H1 (cell line): ENCODE results near the gene SNRPE. TPM values are rescaled to one million over a fixed set of nuclear protein-coding genes. Genes with fewer than 3 reads are reported as not detected.

Source experiments
- ASH2L ChIP-seq: fragments of 200-600, 300-600 bp; sonication (generic); IDR thresholded peaks from one replicate; pipeline ENCODE4 v1.7.1; 2017; ENCODE audit warnings: low read length
- ATF2 ChIP-seq: IDR thresholded peaks from 2 replicates; pipeline ENCODE4 v1.6.1; 2012; ENCODE audit warnings: low read length, inconsistent platforms
- CBX8 ChIP-seq: fragments of 300-800, 300-1000 bp; sonication (generic); IDR thresholded peaks from 2 replicates; pipeline ENCODE4 v1.7.1; 2016; ENCODE audit warnings: low read depth, low read length, borderline replicate concordance
- CREB1 ChIP-seq: IDR thresholded peaks from 2 replicates; pipeline ENCODE4 v1.6.1; 2012; ENCODE audit warnings: inconsistent platforms
- EP300 ChIP-seq, 2 experiments: IDR thresholded peaks; 1 replicate in 1 of 2; 2 replicates in 1 of 2; pipeline ENCODE4 v1.6.1; 2011 to 2012; ENCODE audit warnings: low read depth in 2 of 2, low read length in 2 of 2, mild to moderate bottlenecking in 2 of 2, borderline replicate concordance in 1 of 2, inconsistent platforms in 1 of 2, moderate library complexity in 1 of 2
- EZH2 ChIP-seq: fragments of 200-600 bp; sonication (generic); IDR thresholded peaks from 2 replicates; pipeline ENCODE4 v1.7.1; 2012; ENCODE audit warnings: low read depth, mild to moderate bottlenecking, moderate library complexity, low read length, inconsistent platforms; ENCODE audit not compliant: severe bottlenecking
- PHF8 ChIP-seq: fragments of 200-600 bp; sonication (generic); conservative IDR thresholded peaks from 2 replicates; pipeline ENCODE4 v1.7.1; 2012; ENCODE audit warnings: low read depth, mild to moderate bottlenecking, inconsistent platforms, low read length, moderate library complexity
- RBBP5 ChIP-seq: IDR thresholded peaks from 2 replicates; pipeline ENCODE4 v1.7.1; 2012; ENCODE audit warnings: low read depth, mild to moderate bottlenecking, inconsistent platforms, low read length, moderate library complexity, borderline replicate concordance
- SIN3A ChIP-seq, 2 experiments: IDR thresholded peaks in 1 of 2; conservative IDR thresholded peaks in 1 of 2; 2 replicates each; pipeline ENCODE4 v1.6.1; 2011 to 2012; ENCODE audit warnings: low read length in 2 of 2, improper control_type of control experiment in 1 of 2, low read depth in 1 of 2, mild to moderate bottlenecking in 1 of 2
- SIX5 ChIP-seq: IDR thresholded peaks from 2 replicates; pipeline ENCODE4 v1.6.1; 2011; ENCODE audit warnings: mild to moderate bottlenecking, low read depth, low read length
- SRF ChIP-seq: IDR thresholded peaks from 2 replicates; pipeline ENCODE4 v1.6.1; 2011; ENCODE audit warnings: mild to moderate bottlenecking, low read depth, low read length, moderate library complexity
- TAF7 ChIP-seq: optimal IDR thresholded peaks from 2 replicates; pipeline ENCODE3; 2011; ENCODE audit warnings: low read depth, mild to moderate bottlenecking, inconsistent platforms, low read length, moderate library complexity, borderline replicate concordance
- TBP ChIP-seq: IDR thresholded peaks from 2 replicates; pipeline ENCODE4 v1.6.1; 2011; ENCODE audit warnings: low read depth, low read length, improper control_type of control experiment
- TEAD4 ChIP-seq: IDR thresholded peaks from 2 replicates; pipeline ENCODE4 v1.6.1; 2012; ENCODE audit warnings: low read depth, low read length, inconsistent platforms, mixed read lengths
- YY1 ChIP-seq: IDR thresholded peaks from 2 replicates; pipeline ENCODE4 v1.6.1; 2011; ENCODE audit warnings: low read depth, mild to moderate bottlenecking, low read length
- ZNF274 ChIP-seq: IDR thresholded peaks from 2 replicates; pipeline ENCODE4 v1.7.0; 2012; ENCODE audit warnings: low read length, borderline replicate concordance; ENCODE audit errors: extremely low read depth
- polyA plus RNA-seq, 7 experiments: library from polyadenylated mRNA; depleted of rRNA in 3 of 7; stranded (reverse) in 5 of 7; unstranded in 2 of 7; fragments of >200 nt in 5 of 7; fragments of 200-250 nt in 2 of 7; gene quantifications; 1 replicate in 5 of 7; 2 replicates in 1 of 7; 4 replicates in 1 of 7; pipeline versions ENCODE4 v1.2.1 to v1.2.3, GENCODE V29; 2011 to 2013; ENCODE audit warnings: missing spikeins in 2 of 7, mixed read lengths in 2 of 7
- total RNA-seq: library from RNA; stranded (reverse); fragmentation: NEBNext Ultra II Directional; extraction: Animal tissue kit (Norgen Biotek cat#: 25700); gene quantifications from 2 replicates; pipeline ENCODE4 v1.2.1, GENCODE V29; 2021
- TF ChIP-seq, protein P1 (sequence below): IDR thresholded peaks from 2 replicates; pipeline ENCODE4 v1.6.1; 2012; ENCODE audit warnings: inconsistent platforms

SNRPE gene
- total and polyA plus RNA-seq, 2 of the 8 experiments (the other 6 are each of a cell fraction or from before 2014, with no cell fraction given): 416 to 461 TPM

DNA sequence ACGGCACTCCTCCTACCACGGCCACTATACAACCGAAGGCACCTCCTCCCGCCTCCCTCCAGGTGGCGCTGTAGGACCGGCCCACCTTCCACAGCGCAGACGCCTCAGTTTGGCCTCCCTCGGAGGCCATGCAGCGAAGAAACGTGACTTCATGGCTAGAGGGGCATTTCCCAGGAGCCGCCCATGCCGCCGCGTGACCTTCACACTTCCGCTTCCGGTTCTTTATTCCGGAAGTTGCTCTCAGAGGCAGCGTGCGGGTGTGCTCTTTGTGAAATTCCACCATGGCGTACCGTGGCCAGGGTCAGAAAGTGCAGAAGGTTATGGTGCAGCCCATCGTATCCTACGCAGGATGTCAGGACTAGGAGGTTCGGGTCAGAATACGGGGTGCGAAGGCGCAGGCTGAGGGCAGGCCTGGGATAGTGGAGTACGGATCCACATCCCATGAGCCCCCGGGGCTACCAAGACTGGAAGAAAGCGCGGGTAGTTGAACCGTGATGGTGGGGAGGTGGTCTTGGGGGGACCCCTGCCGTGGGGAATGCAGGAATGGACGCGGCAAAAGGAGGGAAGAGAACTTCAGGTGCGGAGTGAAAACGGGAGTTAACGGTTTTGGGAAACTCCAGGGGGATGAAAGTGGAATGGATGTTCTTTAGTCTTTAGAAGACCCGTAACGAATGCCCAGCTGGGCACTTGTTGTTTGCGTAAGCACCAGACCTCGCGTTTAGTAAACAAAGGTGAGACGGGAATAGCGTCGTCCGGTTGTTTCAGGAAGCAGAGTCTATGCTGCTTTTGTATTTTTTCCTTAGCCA is at the start of gene SNRPE (continued):
- TF ChIP-seq ATF2: peak; percentile 46; the same call in 1 of the 2 replicates
- no peak for TF ChIP-seq ZNF274
- no peak for TF ChIP-seq SRF
- TF ChIP-seq PHF8: peak; percentile 92
- TF ChIP-seq CREB1: peak; percentile 76
- TF ChIP-seq EZH2: no peak
- peak; percentile 92 for TF ChIP-seq TBP
- TF ChIP-seq SIX5: no peak
- peak; percentile 75 to 82; a peak in 2 of 4 replicates for TF ChIP-seq SIN3A (conservative IDR thresholded peaks at IDR 0.05 in 1 of 2, IDR thresholded peaks at IDR 0.05 in 1 of 2; ENCODE audit: low read depth in 1 of 2, low read length in 2 of 2)
- TF ChIP-seq TAF7: peak; percentile 69
- TF ChIP-seq EP300 (IDR thresholded peaks at IDR 0.05; ENCODE audit: borderline replicate concordance in 1 of 2, low read depth in 2 of 2, low read length in 2 of 2): peak in 1 of 2 experiments; percentile 63; a peak in 2 of 3 replicates
- TF ChIP-seq YY1: peak; percentile 64; the same call in 1 of the 2 replicates
- peak; percentile 72; the same call in 1 of the 2 replicates for TF ChIP-seq RBBP5
- TF ChIP-seq, protein P1, sequence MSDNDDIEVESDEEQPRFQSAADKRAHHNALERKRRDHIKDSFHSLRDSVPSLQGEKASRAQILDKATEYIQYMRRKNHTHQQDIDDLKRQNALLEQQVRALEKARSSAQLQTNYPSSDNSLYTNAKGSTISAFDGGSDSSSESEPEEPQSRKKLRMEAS: peak; percentile 97
- no peak for TF ChIP-seq CBX8
- peak; percentile 10; the same call in 1 of the 2 replicates for TF ChIP-seq TEAD4
- TF ChIP-seq ASH2L: peak; percentile 96
